Measurements from ENCODE around the gene AHNAK.

The AHNAK gene

GRCh38 chr11:62489204-62489603 is 57.4 kb downstream of the AHNAK start:
- no peak overlapping the region for H3K27ac ChIP-seq
- no peak for TF ChIP-seq CTCF (conservative IDR thresholded peaks at IDR 0.05)

DNA sequence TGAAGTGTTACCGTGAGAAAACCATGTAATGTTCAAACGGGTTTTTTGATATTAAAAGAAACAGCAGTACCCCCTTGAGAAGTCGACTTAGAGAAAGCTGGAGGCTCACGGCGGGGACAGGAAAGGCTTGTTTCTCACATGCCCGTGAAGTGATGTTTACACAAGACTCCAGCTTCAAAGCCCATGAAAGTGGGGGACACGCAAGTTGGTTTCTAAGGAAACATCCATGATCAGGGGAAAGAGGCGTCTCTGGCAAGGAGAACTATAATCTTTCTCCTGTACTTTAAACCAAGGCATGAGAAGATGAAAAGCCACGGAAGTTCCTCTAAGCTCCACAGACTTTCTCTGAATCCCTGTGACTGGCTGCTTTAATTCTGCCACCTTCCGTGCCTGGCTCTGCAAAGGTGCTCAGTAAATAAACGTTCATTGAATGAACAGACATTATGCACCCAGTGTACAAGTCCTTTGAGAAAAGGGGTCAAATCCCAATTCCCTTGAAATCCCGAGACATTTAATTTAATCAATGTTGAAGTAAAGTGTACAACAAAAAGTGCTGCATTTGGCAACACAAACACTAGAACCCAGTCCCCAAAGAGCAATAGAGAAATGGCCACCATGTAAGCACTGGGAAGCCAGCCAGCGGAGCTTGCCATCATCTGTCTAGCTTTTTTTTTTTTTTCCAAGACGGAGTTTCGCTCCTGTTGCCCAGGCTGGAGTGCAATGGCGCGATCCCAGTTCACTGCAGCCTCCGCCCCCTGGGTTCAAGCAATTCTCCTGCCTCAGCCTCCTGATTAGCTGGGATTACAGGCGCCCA is 58.7 kb downstream of the AHNAK start:
- no peak for TF ChIP-seq CTCF (conservative IDR thresholded peaks at IDR 0.05)
- H3K27ac ChIP-seq = no peak overlapping the region

DNA sequence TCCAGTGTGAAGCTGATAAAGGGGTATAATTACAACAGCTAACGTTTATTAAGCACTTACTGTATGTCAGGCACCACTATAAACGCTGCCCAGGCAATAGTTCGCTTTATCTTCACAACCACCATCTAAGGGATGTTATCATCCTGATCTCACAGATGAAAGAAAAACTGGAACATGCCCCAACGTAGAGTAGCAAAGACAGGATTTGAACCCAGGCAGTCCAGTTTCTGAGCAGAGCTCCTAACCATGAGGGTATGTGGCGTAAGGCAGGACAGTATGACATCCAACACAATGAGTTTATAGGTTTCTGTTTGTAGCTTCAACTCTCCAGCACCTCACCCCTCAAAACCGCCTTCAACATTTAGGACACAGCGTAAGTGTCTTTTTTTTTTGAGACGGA is 59.5 kb downstream of the AHNAK start:
- TF ChIP-seq CTCF (conservative IDR thresholded peaks at IDR 0.05) = no peak
- no peak overlapping the region for H3K27ac ChIP-seq

DNA sequence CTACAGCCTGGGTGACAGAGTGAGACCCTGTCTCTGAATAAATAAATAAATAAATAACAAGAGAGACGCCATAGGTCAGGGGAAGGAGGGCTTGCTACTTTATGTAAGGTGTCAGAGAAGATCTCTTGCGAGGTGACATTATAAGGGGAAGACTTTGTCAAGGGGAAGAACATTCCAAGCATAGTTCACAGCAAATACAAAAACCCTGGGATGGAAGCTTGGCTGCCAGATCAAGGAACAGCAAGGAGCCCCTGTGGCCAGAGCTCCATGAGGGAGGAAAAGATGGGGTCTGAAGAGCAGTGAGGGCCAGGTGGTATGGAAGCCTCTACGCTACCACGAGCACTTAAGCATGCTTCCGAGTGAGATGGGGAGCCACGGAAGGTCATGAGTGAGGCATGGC is 62.3 kb downstream of the AHNAK start:
- no peak overlapping the region for H3K27ac ChIP-seq
- TF ChIP-seq CTCF (conservative IDR thresholded peaks at IDR 0.05) = no peak

- TF ChIP-seq CTCF (conservative IDR thresholded peaks at IDR 0.05) = no peak
Measured at GRCh38 chr11:62482753-62483152, 63.9 kb downstream of the AHNAK start.

GRCh38 chr11:62479631-62480201 is 66.9 kb downstream of the AHNAK start:
- no peak overlapping the region for H3K27ac ChIP-seq
- no peak for TF ChIP-seq CTCF (conservative IDR thresholded peaks at IDR 0.05)

More at GRCh38 chr11:62482753-62483152, 63.9 kb downstream of the AHNAK start:
- no peak overlapping the region for H3K27ac ChIP-seq

DNA sequence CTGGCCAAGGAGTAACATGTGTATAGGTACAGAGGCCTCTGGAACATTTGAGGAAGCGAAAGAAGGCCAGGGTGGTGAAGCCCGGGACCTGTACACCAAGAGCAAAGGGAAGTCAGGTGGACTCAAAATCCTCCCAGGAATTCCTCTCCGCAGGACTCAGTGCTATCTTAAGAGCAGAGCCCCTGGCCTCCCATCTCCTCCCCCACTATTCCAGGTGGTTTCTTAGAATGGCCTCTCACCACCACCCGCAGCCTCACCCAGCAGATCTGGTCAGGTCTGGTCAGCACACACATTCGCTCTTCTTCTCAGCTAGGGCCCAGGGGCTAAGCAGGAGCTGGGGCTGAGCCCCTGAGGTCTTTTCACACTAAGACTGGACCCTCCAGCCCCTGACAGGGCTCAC is 68.7 kb downstream of the AHNAK start:
- TF ChIP-seq CTCF (conservative IDR thresholded peaks at IDR 0.05) = no peak
- H3K27ac ChIP-seq = no peak overlapping the region
